Liver (tissue), 9 donors: ENCODE results near the gene TMEM97. TPM values are rescaled to one million over a fixed set of nuclear protein-coding genes. Genes with fewer than 3 reads are reported as not detected.

ENCODE experiments used
- DNase-seq: peaks from one replicate; pipeline ENCODE4 v3.0.0-alpha.2; 2017; ENCODE audit warnings: low spot score
- H3K27ac ChIP-seq, 2 donors: one replicate each; pipeline ENCODE4 v1.7.0; 2013; ENCODE audit warnings: inconsistent platforms in 2 of 2, low read length in 2 of 2, control low read depth in 1 of 2, low read depth in 1 of 2, mild to moderate bottlenecking in 1 of 2
- H3K27me3 ChIP-seq, 4 donors: one replicate each; pipeline versions ENCODE4 v1.6.1 to v1.7.0; 2013; ENCODE audit warnings: low read length in 3 of 4, inconsistent platforms in 1 of 4, mild to moderate bottlenecking in 1 of 4, moderate library complexity in 1 of 4; ENCODE audit not compliant: control insufficient read depth in 4 of 4, insufficient read depth in 4 of 4
- H3K36me3 ChIP-seq, 4 donors: one replicate each; pipeline versions ENCODE4 v1.6.1 to v1.7.0; 2013; ENCODE audit warnings: low read length in 3 of 4, mild to moderate bottlenecking in 3 of 4, low read depth in 1 of 4, moderate library complexity in 1 of 4; ENCODE audit not compliant: control insufficient read depth in 4 of 4, insufficient read depth in 3 of 4
- H3K4me1 ChIP-seq, 4 donors: one replicate each; pipeline versions ENCODE4 v1.6.1 to v1.7.0; 2013; ENCODE audit warnings: low read length in 3 of 4, mild to moderate bottlenecking in 3 of 4, moderate library complexity in 1 of 4; ENCODE audit not compliant: control insufficient read depth in 4 of 4, insufficient read depth in 4 of 4
- H3K4me3 ChIP-seq, 3 donors: one replicate each; pipeline versions ENCODE4 v1.6.1 to v1.7.0; 2013; ENCODE audit warnings: low read length in 3 of 3, control low read depth in 1 of 3, low read depth in 1 of 3, mild to moderate bottlenecking in 1 of 3
- H3K9ac ChIP-seq, 2 donors: one replicate each; pipeline ENCODE4 v1.7.0; 2013; ENCODE audit warnings: low read length in 2 of 2, mild to moderate bottlenecking in 2 of 2, moderate library complexity in 2 of 2, control low read depth in 1 of 2, low read depth in 1 of 2
- H3K9me3 ChIP-seq, 4 donors: one replicate each; pipeline versions ENCODE4 v1.6.1 to v1.7.0; 2013; ENCODE audit warnings: low read length in 3 of 4; ENCODE audit not compliant: control insufficient read depth in 4 of 4
- EGR1 ChIP-seq, 2 donors: IDR thresholded peaks; 2 replicates each; pipeline ENCODE4 v1.6.1; 2016 to 2018; ENCODE audit warnings: antibody characterized with exemption in 2 of 2, low read depth in 2 of 2
- FOXA1 ChIP-seq: IDR thresholded peaks from 2 replicates; pipeline ENCODE4 v1.6.1; 2016; ENCODE audit warnings: antibody characterized with exemption
- FOXA2 ChIP-seq: IDR thresholded peaks from 2 replicates; pipeline ENCODE4 v1.6.1; 2016; ENCODE audit warnings: antibody characterized with exemption
- GABPA ChIP-seq, 2 donors: IDR thresholded peaks in 1 of 2; conservative IDR thresholded peaks in 1 of 2; 2 replicates each; pipeline ENCODE4 v1.6.1; 2016; ENCODE audit warnings: antibody characterized with exemption in 2 of 2, mild to moderate bottlenecking in 1 of 2, moderate library complexity in 1 of 2
- HNF4A ChIP-seq, 2 donors: conservative IDR thresholded peaks; 2 replicates each; pipeline ENCODE4 v1.6.1; 2016; ENCODE audit warnings: antibody characterized with exemption in 2 of 2, mild to moderate bottlenecking in 2 of 2
- HNF4G ChIP-seq: IDR thresholded peaks from 2 replicates; pipeline ENCODE4 v1.6.1; 2016; ENCODE audit warnings: antibody characterized with exemption
- JUND ChIP-seq, 2 donors: IDR thresholded peaks; 2 replicates each; pipeline ENCODE4 v1.6.1; 2016; ENCODE audit warnings: antibody characterized with exemption in 2 of 2
- NR2F2 ChIP-seq: IDR thresholded peaks from 2 replicates; pipeline ENCODE4 v1.6.1; 2016; ENCODE audit warnings: antibody characterized with exemption
- RAD21 ChIP-seq, 2 donors: IDR thresholded peaks; 2 replicates each; pipeline ENCODE4 v1.6.1; 2016; ENCODE audit warnings: antibody characterized with exemption in 2 of 2, mild to moderate bottlenecking in 2 of 2
- RXRA ChIP-seq, 2 donors: IDR thresholded peaks; 2 replicates each; pipeline ENCODE4 v1.6.1; 2017 to 2018; ENCODE audit warnings: antibody characterized with exemption in 2 of 2, mild to moderate bottlenecking in 1 of 2
- SP1 ChIP-seq: IDR thresholded peaks from 2 replicates; pipeline ENCODE4 v1.6.1; 2018; ENCODE audit warnings: antibody characterized with exemption, mild to moderate bottlenecking
- TAF1 ChIP-seq: conservative IDR thresholded peaks from 2 replicates; pipeline ENCODE4 v1.6.1; 2016; ENCODE audit warnings: antibody characterized with exemption, mild to moderate bottlenecking
- YY1 ChIP-seq: IDR thresholded peaks from 2 replicates; pipeline ENCODE4 v1.6.1; 2016; ENCODE audit warnings: antibody characterized with exemption, mild to moderate bottlenecking
- WGBS: extraction: QIAGEN DNeasy Blood & Tissue Kit; methylation state at CpG from one replicate; pipeline ENCODE4 v1.1.7; 2013; 5-methylcytosine and 5-hydroxymethylcytosine counted together
- polyA plus RNA-seq, 2 donors: library from polyadenylated mRNA; stranded (reverse) in 1 of 2; unstranded in 1 of 2; fragments of 200-250 nt in 1 of 2; fragments of >200 nt in 1 of 2; fragmentation: Nextera tagmentation in 1 of 2; extraction: Ambion mirVana in 1 of 2; gene quantifications; one replicate each; pipeline versions ENCODE4 v1.2.1 to v1.2.3, GENCODE V29; 2013 to 2015
- total RNA-seq, 2 donors: library from RNA; depleted of rRNA; stranded (reverse); fragments of >200 nt; gene quantifications; one replicate each; pipeline ENCODE4 v1.2.3, GENCODE V29; 2014
- TF ChIP-seq, protein P1 (sequence below): IDR thresholded peaks from 2 replicates; pipeline ENCODE4 v1.6.1; 2016; ENCODE audit warnings: antibody characterized with exemption
- TF ChIP-seq, protein P2 (sequence below): IDR thresholded peaks from 2 replicates; pipeline ENCODE4 v1.6.1; 2016; ENCODE audit warnings: antibody characterized with exemption, mild to moderate bottlenecking
- TF ChIP-seq, protein P3 (sequence below): fragments of 150-350 bp; IDR thresholded peaks from 2 replicates; pipeline ENCODE4 v1.5.1; 2017; ENCODE audit warnings: improper control_type of control experiment, low read depth, low read length; ENCODE audit not compliant: missing input control
- TF ChIP-seq, protein P4 (sequence below): IDR thresholded peaks from 2 replicates; pipeline ENCODE4 v1.6.1; 2016; ENCODE audit warnings: antibody characterized with exemption
- donor health status: healthy.
- donor health status: healthy.
- donor health status: healthy.
- donor health status: healthy.
- donor health status: healthy.

Gene TMEM97
- total and polyA plus RNA-seq, 4 donors, result 29.5 to 90.2 (median 63.5) TPM

DNA sequence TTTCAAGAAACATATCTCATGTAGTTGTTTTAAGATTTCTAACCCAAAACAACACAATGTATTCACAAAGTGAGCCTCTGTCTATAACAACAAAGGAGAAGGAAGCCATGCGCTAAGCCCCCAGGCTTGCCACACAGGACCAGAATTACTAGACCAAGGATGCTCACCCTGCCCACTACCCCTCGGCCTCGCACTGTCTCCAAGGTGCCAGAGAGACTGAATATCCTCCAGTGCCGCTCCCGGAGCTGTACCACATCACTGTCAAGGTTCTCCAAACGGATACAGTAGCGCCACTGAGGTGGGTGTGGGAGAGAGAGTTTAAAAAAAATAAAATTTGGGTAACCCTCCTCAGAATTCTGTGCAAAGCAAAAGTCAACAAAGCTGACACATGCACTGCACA, 31.3 kb downstream of the TMEM97 start:
- no peak overlapping the region for H3K9ac ChIP-seq
- no peak for DNase-seq
- H3K4me3 ChIP-seq, result no peak overlapping the region
- H3K9me3 ChIP-seq, result no peaks in the 10 kb centered on the region
- no peak overlapping the region for H3K27ac ChIP-seq
- TF ChIP-seq, protein P1, sequence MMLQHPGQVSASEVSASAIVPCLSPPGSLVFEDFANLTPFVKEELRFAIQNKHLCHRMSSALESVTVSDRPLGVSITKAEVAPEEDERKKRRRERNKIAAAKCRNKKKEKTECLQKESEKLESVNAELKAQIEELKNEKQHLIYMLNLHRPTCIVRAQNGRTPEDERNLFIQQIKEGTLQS, result no peak
- no peak for TF ChIP-seq GABPA (IDR thresholded peaks at IDR 0.05 in 1 of 2, conservative IDR thresholded peaks at IDR 0.05 in 1 of 2)
- TF ChIP-seq, protein P2, sequence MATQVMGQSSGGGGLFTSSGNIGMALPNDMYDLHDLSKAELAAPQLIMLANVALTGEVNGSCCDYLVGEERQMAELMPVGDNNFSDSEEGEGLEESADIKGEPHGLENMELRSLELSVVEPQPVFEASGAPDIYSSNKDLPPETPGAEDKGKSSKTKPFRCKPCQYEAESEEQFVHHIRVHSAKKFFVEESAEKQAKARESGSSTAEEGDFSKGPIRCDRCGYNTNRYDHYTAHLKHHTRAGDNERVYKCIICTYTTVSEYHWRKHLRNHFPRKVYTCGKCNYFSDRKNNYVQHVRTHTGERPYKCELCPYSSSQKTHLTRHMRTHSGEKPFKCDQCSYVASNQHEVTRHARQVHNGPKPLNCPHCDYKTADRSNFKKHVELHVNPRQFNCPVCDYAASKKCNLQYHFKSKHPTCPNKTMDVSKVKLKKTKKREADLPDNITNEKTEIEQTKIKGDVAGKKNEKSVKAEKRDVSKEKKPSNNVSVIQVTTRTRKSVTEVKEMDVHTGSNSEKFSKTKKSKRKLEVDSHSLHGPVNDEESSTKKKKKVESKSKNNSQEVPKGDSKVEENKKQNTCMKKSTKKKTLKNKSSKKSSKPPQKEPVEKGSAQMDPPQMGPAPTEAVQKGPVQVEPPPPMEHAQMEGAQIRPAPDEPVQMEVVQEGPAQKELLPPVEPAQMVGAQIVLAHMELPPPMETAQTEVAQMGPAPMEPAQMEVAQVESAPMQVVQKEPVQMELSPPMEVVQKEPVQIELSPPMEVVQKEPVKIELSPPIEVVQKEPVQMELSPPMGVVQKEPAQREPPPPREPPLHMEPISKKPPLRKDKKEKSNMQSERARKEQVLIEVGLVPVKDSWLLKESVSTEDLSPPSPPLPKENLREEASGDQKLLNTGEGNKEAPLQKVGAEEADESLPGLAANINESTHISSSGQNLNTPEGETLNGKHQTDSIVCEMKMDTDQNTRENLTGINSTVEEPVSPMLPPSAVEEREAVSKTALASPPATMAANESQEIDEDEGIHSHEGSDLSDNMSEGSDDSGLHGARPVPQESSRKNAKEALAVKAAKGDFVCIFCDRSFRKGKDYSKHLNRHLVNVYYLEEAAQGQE, result no peak
- no peak for TF ChIP-seq HNF4G
- no peak for TF ChIP-seq FOXA1
- TF ChIP-seq NR2F2, result no peak
- no peak for TF ChIP-seq JUND (IDR thresholded peaks at IDR 0.05)
- TF ChIP-seq TAF1, result no peak
- TF ChIP-seq, protein P3, sequence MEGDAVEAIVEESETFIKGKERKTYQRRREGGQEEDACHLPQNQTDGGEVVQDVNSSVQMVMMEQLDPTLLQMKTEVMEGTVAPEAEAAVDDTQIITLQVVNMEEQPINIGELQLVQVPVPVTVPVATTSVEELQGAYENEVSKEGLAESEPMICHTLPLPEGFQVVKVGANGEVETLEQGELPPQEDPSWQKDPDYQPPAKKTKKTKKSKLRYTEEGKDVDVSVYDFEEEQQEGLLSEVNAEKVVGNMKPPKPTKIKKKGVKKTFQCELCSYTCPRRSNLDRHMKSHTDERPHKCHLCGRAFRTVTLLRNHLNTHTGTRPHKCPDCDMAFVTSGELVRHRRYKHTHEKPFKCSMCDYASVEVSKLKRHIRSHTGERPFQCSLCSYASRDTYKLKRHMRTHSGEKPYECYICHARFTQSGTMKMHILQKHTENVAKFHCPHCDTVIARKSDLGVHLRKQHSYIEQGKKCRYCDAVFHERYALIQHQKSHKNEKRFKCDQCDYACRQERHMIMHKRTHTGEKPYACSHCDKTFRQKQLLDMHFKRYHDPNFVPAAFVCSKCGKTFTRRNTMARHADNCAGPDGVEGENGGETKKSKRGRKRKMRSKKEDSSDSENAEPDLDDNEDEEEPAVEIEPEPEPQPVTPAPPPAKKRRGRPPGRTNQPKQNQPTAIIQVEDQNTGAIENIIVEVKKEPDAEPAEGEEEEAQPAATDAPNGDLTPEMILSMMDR, result no peak
- TF ChIP-seq FOXA2, result no peak
- TF ChIP-seq YY1, result no peak
- no peak for TF ChIP-seq RXRA (IDR thresholded peaks at IDR 0.05)
- no peaks in the 10 kb centered on the region for H3K27me3 ChIP-seq
- peaks cover 17 to 51% (median 37%) of the 10 kb centered on the region in 4 donors for H3K4me1 ChIP-seq
- H3K36me3 ChIP-seq, result peaks cover 15 to 61% (median 52%) of the 10 kb centered on the region in 4 donors
- 96% methylated on average over 7 of the region's 7 CpGs for WGBS

DNA sequence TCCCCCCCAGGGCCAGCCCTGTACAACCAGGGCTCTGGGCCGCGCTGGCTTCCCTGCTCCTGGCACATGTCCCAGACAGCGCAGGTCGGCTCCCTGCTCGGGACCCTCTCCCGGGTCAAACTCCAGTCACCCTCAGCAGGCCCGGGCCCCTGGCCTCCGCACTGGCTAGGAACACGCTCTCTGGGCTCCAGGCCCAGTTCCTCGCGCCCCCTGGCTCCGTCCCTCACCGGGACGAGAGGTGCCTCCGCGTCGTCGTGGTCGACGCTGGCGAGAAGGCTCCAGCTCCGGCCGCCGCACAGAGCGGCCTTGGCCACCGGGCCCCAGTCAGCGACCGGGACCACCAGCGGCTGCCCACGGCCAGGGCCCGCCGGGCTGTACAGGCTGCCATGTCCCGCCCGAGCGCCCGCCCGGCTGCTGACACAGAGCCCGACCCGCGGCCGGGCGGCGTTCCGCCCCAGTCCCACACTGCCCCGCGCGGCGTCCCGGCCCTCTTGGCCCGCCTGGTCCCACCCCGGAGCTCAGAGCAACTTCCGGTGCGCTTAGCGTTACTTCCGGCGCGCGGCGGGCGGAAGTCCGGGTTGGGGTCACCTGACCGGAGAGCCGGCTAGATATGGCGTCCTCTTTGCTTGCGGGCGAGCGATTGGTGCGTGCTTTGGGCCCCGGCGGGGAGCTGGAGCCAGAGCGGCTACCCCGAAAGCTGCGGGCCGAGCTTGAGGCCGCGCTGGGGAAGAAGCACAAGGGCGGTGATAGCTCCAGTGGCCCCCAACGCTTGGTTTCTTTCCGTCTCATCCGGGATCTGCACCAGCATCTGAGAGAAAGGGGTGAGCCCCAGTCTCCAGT, 38.3 kb downstream of the TMEM97 start, which contains the start of gene POLDIP2:
POLDIP2 (minus strand) TSS at position 467 of the 840 bp plus-strand sequence; CDS start at position 388, 79 bp downstream.
- Histone ChIP-seq H3K9me3 (no peaks in the 10 kb centered on the region), H3K27ac (peak within 1 kb of the TSS; percentile 78 to 80), H3K4me3 (peak within 1 kb of the TSS; percentile 77 to 97 (median 82)), H3K9ac (peak within 1 kb of the TSS; percentile 60 to 94), H3K27me3 (no peaks in the 10 kb centered on the region), H3K36me3 (peaks cover 12 to 48% (median 42%) of the 10 kb centered on the region in 4 donors), H3K4me1 (peaks cover 4 to 32% (median 24%) of the 10 kb centered on the region in 4 donors)
- under 1% methylated on average over 80 of the region's 80 CpGs for WGBS
- DNase-seq, result peak; percentile 95
- TF ChIP-seq RAD21 (IDR thresholded peaks at IDR 0.05) (peak; percentile 33 to 43), RXRA (IDR thresholded peaks at IDR 0.05) (no peak), HNF4A (conservative IDR thresholded peaks at IDR 0.05) (peak; percentile 20 to 34), HNF4G (no peak), TAF1 (no peak), SP1 (no peak), FOXA2 (no peak), YY1 (peak; percentile 98), NR2F2 (no peak), EGR1 (IDR thresholded peaks at IDR 0.05; ENCODE audit: low read depth in 2 of 2) (peak in 1 of 2 donors; percentile 84), GABPA (IDR thresholded peaks at IDR 0.05 in 1 of 2, conservative IDR thresholded peaks at IDR 0.05 in 1 of 2) (peak; percentile 92 to 98), FOXA1 (no peak)
- TF ChIP-seq, protein P2, result peak; percentile 69
- TF ChIP-seq, protein P1, result no peak
- TF ChIP-seq, protein P4, sequence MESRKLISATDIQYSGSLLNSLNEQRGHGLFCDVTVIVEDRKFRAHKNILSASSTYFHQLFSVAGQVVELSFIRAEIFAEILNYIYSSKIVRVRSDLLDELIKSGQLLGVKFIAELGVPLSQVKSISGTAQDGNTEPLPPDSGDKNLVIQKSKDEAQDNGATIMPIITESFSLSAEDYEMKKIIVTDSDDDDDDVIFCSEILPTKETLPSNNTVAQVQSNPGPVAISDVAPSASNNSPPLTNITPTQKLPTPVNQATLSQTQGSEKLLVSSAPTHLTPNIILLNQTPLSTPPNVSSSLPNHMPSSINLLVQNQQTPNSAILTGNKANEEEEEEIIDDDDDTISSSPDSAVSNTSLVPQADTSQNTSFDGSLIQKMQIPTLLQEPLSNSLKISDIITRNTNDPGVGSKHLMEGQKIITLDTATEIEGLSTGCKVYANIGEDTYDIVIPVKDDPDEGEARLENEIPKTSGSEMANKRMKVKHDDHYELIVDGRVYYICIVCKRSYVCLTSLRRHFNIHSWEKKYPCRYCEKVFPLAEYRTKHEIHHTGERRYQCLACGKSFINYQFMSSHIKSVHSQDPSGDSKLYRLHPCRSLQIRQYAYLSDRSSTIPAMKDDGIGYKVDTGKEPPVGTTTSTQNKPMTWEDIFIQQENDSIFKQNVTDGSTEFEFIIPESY, result peak; percentile 63
